Right hindlimb (tissue), 1 donor: ENCODE data around the gene FRMD3.
"Not testable (repeated sequence)": the region's sequence is repeated elsewhere in the genome, so short reads cannot be mapped to it uniquely, and the experiment has no call there.

Experiments
- DNase-seq: peaks from one replicate; pipeline ENCODE4 v3.0.0-alpha.2; 2018

The FRMD3 gene

DNA sequence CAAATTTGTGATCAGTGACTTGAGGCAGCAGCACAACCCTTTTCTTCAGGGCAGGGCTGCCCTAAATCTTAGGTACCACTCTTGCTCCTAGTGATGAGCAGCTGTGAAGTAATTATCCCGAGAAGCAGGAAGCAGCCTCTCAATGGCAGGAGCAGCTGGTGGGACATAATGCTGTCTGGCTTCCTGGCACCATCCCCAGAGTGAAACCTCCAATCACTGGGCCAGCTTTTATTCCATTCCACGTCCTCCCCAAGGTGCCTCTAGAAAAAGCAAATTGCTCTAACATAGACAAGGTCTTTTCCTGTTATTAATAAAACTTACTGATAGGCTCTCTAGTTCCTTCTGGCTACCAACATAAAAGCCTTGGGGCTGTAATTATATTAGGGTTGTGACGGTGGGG, 154.0 kb downstream of the FRMD3 start:
- DNase-seq = peak; percentile 49

DNA sequence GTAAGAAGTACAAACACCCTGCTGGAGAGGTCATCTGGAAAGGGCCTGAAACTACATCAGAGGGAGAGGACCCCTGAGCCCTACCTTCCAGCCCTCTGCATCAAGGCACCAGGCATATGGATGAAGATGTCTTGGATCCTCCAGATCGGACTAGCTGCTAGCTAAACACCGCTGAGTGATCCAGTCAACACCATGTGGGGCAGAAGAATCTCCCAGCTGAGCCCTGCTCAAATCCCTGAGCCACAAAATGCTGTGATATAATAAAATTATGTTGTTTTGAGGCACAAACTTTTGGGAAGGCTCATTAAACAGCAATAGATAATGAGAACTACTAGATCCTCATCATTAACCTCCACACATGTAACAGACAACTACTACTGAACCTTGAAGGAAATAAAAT, 155.2 kb downstream of the FRMD3 start:
- no peak for DNase-seq

DNA sequence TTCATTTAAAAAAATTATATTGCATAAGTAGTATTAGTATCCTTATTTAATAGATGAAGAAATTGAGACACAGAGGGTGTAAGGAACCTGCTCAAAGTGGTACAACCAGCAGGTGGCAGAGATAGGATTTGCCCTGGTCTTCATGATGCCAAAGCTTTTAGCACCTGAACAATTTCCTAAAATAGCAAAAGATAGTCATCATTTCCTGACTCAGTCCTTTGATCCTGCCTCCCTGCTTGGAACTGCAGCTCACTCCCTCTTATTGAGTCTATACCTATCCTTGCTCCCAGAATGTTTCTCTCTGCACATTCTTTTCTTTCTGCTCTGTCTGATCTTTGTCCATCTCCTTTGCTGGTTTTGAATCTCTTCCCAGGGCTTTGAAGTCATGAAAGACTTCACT, 155.8 kb downstream of the FRMD3 start:
- DNase-seq = no peak

DNA sequence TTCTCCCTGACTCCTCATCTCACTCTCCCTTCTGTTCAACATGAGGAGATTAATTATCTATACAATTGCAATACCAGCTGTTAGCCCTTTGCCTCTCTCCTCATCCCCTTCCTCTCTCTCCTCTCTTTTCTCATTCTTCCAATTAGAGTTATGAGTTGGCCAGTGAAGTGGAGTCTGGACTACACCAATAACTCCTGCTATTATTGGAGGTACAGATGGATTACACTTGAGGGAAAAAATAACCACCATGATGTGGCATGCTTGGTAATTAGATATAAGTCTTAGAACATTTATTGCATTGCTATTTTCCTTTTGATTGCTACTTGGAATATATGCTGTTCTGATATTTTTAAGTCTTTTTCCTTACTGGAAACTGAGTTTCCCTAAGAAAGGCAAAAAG, 159.2 kb downstream of the FRMD3 start:
- no peak for DNase-seq

DNA sequence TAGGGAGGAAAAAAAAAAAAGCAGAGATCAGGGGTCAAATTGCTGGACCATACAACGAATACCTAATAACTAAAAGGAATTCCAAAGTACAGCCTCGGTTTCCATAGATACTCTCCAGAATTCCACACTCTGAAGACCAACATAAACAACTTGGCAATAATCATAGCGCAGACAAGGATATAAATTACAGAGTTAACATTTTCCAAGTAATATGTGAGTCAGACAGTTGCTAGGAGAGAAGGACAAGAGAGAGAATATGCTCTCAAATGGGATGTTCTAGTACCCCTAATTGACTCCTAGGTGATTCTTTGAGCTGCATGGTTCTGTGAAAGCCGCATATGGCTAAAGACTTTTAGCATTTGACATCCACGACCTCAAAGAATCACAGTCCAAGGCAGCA, 165.2 kb downstream of the FRMD3 start:
- DNase-seq = no peak

DNA sequence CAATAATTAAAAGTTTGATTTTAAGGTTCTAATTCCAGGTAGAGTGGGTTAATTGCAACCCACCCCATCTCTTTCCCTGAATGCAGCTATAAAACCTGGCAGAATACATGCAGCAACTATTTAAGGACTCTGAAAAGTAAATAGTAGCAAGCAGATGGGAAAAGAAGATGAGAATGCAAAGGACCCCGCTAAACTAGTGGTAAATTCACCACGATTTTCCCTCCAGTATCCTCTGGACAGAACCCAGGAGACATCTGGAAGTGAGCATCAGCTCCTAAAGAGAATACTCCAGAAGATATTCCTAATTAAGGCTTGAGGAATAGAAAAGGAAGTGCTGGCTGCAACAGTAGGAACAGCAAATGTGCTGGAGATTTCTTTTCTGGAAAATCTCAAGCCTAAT, 170.9 kb downstream of the FRMD3 start:
- DNase-seq = no peak

DNA sequence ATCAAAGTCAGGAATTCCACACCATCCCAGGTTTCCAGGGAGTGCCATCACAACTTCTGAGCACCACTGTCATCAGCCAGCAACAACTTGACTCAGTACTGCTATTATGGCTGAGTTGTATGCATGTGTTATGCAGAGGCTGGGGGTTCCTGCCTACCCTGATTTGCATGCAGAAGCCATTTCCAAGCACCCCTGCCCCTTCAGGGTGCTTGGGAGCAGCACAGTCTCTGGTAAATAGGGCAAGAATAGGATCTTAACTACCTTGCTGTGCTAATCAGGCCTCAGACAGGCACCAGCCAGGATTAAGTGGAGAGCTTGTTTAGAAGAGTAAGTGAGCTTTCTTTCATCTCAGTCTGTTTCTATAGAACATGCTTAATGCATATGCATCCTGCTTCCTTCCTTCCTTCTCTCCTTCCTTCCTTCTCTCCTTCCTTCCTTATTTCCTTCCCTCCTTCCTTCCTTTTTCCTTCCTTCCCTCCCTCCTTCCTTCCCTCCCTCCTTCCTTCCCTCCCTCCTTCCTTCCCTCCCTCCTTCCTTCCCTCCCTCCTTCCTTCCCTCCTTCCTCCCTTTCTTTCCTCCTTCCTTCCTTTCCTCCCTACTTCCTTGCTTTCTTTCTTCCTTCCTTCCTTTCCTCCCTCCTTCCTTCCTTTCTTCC, 175.7 kb downstream of the FRMD3 start:
- DNase-seq = no peak

DNA sequence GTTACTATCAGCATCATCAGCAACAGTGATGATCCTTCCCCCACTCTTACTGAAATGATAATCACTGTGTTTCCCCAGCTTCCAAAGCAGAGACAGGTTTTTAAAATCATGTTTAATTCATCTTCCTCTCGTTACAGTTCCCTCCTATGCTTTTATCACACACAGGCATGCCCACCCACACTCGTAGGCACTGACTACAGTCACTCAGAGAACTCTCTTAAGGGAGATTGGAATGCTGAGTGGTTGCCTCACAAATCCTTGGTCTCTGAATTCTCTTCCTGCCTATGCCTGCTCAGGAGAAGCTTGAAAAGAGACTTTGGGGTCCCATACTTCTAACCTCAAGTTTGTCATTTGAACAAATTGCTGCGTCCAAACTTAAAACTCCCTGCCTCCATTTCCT, 179.2 kb downstream of the FRMD3 start:
- no peak for DNase-seq

DNA sequence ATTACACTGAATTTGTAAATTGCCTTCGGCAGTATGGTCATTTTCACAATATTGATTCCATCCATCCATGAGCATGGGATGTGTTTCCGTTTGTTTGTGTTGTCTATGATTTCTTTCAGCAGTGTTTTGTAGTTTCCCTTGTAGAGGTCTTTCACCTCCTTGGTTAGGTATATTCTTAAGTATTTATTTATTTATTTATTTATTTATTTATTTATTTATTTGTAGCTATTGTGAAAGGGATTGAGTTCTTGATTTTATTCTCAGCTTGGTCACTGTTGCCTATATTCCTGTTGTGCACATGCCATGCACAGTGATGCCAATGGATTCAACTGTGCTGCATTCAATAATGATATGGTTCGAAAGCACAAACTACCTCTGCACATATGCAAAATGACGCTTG, 179.7 kb downstream of the FRMD3 start:
- not testable (repeated sequence) for DNase-seq

DNA sequence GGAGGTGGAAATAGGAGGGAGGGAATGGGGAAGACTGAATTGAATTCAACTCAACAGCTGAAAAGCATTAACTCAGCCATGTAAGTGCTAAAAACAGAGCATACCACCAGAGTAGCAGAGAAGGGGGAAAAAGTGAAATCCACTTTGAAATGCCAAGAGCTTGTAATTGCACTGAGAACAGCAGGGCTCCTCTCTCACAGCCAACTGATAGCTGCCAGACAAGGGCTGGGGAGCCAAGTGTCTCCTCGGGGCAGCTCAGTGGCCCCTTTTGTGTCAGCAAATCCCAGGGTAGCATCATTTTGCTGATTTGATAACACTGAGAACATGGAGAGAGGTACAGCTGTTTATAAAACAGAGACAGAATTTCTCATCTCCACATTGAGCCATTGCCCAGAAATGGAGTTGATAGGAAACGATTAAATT, 182.5 kb downstream of the FRMD3 start:
- DNase-seq = no peak

DNA sequence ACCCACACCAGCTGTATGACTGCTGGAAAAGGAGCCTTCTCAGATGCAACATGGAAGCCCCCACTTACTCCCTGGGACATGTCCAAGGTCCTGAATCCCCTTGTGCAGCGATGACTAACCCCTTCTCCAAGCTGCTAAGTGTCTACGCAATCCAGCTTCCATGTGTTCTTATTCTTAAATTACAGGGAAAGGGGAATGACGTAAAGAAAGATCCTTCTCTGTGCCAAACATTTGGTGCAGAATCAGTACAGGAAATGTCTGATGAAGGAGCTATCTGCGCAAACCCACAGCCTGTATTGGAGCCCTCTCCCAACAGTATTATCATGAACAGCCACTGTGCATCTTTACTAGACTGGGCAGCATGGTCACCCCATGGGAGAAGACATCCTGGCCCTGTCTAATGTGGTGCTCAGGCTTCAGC, 183.2 kb downstream of the FRMD3 start:
- DNase-seq = peak; percentile 37

DNA sequence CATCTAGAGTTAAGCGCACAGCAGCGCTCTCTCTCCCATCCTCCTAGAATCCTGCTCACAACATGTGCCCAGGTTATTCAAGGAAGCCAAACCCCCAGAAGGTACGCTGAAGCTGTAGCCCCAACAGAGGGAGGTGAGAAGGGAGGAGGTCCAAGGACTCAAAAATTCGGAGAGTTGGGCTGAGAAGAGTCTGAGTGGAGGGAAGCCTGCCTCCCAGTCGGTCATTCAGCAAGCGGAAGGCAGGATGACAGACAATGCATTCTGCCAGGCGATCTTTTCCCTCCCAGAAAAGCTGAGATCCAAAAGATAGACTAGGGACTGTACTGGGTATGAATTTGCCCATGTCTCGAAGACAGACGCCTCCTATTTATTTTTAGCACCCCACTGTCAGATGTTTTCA, 189.2 kb downstream of the FRMD3 start:
- no peak for DNase-seq

DNA sequence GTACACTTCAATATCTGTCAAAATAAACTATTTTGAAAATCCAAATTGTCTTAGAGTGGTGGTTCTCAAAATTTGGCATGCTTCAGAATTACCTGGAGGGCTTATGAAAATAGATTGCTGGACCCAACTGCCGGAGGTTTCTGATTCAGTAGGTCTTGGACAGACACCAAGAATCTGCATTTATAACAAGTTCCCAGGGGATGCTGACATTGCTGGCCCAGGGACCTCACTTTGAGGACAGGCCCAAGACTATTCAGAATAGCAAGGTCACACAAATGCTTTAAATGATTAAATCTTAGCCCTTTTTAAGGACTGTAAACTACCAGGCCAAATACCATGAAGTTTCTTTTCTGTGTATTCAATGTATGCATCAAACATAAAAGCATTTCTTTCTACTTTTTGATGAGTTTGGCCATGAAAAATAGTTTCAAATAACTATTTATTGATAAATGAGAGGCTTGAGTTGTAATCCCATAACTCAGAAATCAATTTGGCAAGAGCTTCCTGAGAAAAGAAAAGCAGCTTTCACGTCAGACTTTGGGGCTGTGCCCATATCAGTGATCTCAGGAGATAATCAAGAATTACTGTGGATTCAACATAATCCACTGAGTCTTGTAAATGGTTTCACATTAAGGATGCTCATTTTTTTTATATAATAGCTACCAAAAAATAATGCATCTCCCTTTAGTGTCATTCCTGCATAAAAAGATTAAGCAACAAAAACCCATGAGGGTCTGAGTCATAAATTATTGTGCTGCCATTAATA, 191.4 kb downstream of the FRMD3 start:
- no peak for DNase-seq

DNA sequence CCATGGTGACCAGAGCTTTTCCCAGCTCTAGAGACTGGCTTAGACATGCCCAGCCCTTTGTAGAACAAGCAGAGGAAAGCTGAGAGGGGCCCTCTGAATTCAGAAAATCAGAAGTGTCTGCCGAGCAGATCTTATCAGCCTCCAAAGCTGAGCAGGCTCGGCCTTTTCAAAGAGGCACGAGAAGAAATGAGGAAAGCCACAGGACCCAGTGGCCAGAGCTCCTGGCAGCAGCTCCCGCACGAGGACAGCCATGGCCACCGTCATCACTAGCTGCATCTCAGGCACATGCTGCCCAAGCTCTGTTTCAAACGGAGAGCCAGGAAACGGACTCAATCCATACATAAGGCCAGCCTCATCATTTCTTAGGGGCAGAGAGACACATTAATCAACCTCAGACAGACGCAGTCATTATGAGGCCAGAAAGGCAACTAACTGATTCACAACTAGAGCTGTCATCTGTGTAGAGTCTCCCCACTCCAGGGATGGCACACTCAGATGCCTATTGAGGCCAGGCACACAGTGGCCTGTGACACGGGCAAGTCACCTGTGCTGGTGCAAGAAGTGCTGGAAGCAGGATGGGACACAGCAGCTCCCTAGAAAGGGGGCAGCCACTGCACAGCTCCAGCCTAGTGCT, 194.7 kb downstream of the FRMD3 start:
- DNase-seq = no peak

DNA sequence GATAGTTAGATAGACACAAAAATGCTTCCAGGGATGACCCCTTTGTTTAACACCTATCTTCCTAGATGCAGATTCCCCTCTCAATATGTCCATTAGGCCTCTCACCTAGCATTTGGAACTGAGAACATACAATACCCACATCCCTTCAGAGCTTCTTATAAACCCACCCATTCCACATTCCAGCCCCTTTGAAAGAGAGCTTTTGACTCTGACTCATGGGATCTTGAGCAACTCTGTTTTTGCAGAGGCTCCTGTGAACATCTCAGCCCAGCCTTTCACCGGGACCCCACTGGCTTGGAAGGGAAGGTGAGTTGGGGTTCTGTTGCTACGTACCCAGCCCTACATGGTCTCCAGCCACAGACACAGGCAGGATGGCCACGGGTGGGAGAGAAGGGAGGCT, 195.5 kb downstream of the FRMD3 start:
- no peak for DNase-seq

DNA sequence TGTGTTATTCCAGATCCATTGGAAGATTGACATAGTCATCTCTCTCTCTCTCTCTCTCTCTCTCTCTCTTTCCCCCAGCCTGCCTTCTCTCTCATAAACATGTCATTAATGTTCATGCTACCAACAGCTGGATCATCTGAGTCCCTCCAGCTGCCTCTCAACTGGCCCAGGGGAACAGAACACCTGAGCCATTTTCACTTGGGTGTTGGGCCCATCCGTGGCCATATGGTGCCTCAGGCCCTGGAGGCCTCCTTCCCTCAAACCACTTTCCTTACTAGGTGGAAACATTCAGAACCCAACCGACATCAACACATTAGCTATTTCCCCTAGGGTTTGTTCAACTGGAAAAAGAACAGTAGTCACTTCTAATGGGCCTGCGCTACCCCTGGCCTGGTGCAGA, 196.2 kb downstream of the FRMD3 start:
- no peak for DNase-seq

DNA sequence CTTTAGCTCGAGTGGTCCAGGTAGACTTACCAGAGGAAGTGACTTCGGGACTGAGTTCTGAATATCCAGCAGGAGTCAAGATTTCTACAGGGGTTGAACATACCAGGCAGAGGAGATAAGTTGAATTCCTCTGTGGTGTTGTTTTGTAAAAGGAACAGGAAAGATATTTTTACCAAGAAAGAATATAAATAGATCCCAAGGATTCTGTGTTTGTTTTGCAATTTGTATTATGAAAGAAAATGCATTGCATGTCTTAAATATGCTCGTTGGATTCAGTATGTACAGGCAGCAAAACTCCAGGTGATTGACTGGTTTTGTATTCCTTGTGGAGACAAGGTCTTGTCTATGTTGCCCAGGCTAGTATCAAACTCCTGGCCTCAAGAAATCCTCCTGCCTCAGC, 197.8 kb downstream of the FRMD3 start:
- no peak for DNase-seq

DNA sequence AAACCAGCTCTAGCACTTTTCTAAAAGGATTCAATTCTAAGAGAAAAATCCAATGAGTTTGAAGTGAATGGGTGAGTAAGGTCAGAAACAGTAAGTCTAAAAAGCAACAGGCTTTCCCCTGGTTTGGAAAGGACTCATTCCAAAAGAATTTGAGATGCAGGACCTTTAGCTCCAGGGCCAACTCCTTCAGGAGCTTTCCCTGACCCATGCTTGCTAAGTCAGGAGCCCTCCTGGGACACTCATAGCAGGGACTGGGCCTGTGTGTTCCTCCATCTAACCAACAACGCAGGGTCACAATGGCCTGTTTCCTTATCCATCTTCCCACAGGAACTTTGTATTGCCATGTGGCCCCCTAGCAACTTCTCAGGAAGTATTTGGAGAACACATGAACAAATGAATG, 198.8 kb downstream of the FRMD3 start:
- no peak for DNase-seq

DNA sequence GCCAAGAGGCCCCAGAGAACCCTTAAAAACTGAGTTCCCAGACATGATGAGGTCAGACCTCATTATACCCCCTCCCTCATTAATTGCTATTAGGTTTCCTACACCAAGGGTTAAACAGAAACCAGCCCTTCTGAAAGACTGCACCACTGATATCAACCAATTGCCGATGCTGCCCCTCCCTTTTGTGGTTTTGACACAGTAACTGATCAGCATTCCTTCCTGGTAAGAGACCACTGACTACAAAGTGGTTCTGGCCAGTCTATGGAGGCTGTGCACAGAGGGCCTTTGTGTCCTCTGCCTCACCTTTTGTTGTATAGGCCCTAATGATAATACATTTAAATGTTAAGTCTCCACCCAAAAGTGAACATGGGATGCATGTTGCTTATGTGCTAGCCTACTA, 201.5 kb downstream of the FRMD3 start:
- DNase-seq = no peak

DNA sequence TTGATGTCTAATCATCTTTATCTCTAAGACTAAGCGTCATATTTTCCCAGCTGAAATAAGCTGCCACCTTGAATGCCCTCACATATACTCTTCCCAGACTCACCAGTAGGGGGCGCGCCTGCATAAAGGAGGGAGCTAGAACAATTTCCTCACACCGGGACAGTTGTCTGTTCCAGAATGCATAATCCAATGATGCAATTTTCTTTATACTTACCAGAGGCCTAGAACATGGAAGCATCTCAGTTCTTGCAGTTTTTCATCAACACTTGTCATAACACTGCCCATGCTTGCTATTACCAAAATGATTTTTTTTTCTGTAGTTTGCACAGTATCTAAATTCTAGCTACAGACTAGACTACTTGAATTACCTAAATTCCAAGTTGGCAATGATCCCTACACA, 203.9 kb downstream of the FRMD3 start:
- peak; percentile 85 for DNase-seq

DNA sequence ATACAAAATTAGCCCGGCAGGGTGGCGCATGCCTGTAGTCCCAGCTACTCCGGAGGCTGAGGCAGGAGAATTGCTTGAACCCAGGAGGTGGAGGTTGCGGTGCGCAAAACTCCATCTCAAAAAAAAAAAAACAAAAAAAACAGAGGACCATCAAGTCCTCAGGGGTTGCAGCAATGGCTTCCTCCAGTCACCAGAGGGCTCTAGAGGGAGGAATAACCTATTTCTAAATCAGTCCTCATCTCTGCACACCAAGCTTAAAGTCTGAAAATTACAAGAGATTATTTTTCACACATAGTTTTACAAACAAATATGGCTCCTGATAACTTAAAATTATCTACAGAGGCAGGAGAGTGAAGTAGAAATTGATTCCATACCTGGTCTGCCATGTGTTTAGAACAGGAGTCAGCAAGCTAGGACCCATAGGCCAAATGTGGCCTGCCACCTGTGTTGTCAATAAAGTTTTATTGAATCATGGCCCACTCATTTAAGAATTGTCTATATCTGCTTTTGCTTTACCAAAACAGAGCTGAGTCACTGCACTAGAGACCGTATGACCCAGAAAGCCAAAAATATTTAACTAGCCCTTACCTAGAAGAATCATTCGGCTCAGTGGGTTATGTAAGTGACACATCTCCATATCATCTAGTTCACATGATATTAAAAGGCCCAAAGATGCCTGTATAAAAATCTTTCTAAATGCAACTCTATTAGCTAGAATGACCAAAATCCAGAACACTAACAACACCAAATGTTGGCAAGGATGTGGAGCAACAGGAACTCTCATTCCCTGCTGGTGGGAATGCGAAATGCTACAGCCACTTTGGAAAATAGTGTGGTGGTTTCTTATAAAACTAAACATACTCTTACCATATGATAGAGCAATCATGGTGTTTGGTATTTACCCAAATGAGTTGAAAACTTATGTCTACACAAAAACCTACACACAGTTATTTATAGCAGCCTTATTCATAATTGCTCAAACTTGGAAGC, 207.7 kb downstream of the FRMD3 start:
- DNase-seq = no peak

DNA sequence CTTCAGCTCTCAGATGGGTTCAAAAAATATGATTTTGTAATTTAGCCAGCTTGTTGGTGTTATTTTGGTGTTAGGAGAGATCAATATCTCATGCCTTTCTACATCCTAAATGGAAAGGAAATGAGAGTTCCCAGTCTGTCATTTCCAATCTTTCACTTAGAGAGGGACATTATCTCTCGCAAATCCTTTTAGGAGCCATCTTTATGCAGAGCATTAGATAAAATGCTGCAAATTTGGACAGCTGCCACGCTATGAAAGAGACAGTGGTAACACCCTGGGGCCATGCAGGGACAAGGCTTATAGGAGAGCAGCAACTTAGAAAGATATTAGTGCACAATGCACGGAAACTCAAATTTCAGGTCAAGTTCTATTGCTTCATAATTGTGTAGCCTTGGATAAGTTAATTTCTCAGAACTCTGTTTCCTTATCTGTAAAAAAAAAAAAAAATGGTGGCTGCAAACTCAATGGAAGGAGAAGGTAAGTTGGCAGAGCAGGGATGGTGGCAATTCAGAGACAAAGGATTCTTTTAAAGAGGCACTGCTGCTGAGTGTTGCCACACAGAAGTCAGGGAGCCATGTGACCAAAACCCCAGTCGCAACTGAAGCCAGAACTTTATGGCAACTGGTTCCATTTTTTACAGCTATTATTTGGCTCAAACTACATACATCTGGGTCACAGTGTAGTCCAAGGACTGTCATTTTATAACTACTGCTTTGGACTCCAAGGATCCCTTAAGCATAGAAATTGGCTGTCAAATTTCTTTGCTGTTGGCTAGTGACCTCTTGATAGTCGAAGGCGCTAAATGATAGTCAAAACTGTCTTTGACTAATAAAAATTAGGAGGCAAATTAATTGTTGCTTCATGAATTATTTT, 210.2 kb downstream of the FRMD3 start:
- no peak for DNase-seq
